Posterior cingulate gyrus (tissue), 11 donors: Measurements from ENCODE around the gene PDE1A.

ENCODE experiments used
- DNase-seq, 10 donors: peaks; one replicate each; pipeline versions ENCODE4 v3.0.0 to v3.0.0-alpha.2; 2020 to 2021; ENCODE audit warnings: mixed read lengths in 3 of 10
- intact Hi-C: fragments of 100-400 bp; cut with DNase I; formaldehyde crosslinking; loops from one replicate; pipeline ENCODE4 v1.15.1; 2023

Gene PDE1A

GRCh38 chr2:182359990-182360662 is 66.7 kb downstream of the PDE1A start:
- DNase-seq, result no peak
- intact Hi-C loops, result no loop called here

GRCh38 chr2:182359027-182359989 is 67.5 kb downstream of the PDE1A start:
- DNase-seq, result no peak
- intact Hi-C loops, result no loop called here

DNA sequence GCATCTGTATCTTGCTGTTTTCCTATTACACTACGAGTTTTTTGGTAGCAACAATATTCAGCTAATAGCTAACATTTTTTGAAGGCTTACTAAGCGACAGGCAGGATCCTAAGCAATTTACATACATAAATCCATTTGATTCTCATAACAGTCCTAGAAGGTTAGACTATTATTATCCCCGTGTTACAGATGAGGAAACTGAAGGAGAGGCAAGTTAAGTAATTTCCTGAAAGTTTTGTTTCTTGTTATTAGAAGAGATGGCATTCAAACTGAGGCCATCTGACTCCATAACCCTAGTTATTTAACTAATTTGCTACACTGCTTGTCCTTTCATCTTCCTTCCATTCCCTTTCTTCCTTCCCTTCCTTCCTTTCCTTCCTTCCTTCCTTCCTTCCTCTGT is 68.2 kb downstream of the PDE1A start:
- DNase-seq, result no peak
- intact Hi-C loops, result no loop called here

DNA sequence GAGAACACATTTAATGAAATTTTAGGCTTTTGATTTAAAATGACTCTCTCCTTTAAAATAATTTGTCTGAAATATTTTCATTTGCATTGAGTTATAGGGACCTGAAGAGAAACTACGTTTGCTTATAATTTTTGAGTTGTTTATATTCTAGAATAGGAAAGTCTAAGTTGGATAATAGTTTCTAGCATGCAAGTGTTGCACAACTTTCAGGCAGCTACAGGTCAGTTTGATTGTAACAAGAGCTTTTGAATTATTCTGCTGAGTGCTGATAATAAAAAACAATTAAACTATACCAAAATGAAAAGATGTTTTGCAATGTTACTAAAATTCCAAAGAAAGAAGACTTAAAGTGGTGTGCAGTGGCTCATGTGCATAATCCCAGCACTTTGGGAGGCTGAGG is 71.0 kb downstream of the PDE1A start:
- no peak for DNase-seq
- intact Hi-C loops, result no loop called here

GRCh38 chr2:182351427-182351826 is 75.4 kb downstream of the PDE1A start:
- intact Hi-C loops, result no loop called here

GRCh38 chr2:182349268-182349667 is 77.6 kb downstream of the PDE1A start:
- intact Hi-C loops, result no loop called here
- no peak for DNase-seq

More at GRCh38 chr2:182351427-182351826, 75.4 kb downstream of the PDE1A start:
- no peak for DNase-seq

DNA sequence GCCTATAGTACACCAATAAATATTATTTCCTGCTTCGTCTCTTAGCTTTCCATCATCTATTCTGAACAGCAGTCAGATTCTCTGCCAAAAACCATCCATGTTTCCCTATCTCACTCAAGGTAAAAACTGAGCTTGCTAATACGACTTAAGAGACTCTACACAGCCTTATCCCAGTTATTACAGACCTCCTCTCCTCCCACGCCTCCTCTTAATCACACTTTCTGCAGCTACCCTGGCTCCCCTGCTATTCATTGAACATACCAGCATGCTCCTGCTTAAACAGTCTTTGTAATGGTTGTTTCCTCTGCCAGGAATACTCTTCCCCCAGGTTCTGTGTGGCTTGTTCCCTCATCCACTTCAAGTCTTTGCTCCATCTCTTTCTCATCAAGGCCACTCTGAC is 81.5 kb downstream of the PDE1A start:
- intact Hi-C loops, result no loop called here
- DNase-seq, result no peak

DNA sequence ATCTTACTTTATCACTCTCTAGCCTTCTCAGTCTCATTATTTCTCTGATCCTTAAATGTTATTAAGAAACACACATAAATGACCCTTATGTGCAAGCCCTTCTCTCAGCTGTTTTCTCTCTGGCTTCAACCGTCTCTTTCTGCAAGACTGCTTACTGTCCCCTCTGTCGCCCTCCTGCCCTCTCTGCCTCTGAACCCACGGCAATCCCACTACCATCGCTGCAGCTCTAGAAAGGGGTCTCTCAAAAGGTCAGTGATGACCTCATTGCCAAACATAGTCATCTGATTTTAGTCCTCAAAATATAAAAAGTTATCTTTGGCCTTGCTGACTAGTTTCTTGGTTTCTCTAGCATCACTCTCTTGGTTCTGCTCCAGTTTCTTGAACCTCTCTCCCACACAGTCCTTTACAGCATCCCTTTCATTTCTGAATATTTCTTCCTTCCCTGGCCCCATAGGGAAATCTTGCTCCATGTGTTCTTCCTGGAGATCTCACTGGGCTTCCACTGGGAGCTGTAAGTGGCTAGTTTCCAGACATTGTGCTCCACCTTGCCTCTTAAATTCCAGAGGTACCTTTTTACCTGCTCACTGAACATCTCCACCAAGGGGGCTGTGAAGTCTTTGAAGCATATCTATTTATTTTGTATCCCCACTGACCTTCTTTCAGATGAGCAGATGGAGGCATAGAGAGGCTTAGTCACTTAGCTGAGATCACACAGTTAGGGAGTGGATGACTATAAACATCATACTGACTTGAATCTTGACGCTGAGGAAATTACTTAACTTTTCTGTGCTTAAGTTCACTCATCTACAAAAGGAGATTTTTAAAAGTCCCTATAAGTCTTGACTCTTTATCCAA is 96.2 kb downstream of the PDE1A start:
- intact Hi-C loops, result no loop called here

GRCh38 chr2:182324665-182325064 is 102.2 kb downstream of the PDE1A start:
- intact Hi-C loops, result no loop called here
- DNase-seq, result no peak

More for the DNA sequence above, 96.2 kb downstream of the PDE1A start:
- no peak for DNase-seq

DNA sequence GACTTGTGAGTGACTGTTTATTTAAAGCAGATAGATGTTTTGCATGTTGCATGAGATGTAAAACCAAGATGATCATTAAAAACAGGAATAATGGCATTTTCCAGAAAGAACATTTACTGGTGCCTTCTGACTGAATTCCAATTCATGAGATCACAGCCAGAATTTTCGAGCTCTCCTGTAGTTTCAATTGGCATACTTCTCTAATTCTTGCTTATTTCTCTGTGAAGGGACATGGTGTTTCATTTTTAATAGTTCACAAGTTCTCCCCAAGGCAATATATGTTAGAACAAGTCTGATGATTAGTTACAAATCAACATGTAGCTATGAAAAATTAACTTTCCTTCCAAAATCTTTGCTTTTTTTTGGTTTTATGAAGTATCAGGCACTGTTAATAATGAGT is 105.7 kb downstream of the PDE1A start:
- intact Hi-C loops, result no loop called here

GRCh38 chr2:182319556-182320505 is 107.0 kb downstream of the PDE1A start:
- no peak for DNase-seq
- intact Hi-C loops, result no loop called here

More for the DNA sequence above, 105.7 kb downstream of the PDE1A start:
- DNase-seq, result no peak

- DNase-seq, result peak in 1 of 10 donors; percentile 12
- intact Hi-C loops, result no loop called here
Measured at GRCh38 chr2:182318466-182319220, 108.2 kb downstream of the PDE1A start.

- DNase-seq, result no peak
- intact Hi-C loops, result no loop called here
Measured at GRCh38 chr2:182316950-182317349, 109.9 kb downstream of the PDE1A start.

- intact Hi-C loops, result no loop called here
- DNase-seq, result no peak
Measured at GRCh38 chr2:182302972-182303371, 123.9 kb downstream of the PDE1A start.

- intact Hi-C loops, result no loop called here
- DNase-seq, result no peak
Measured at GRCh38 chr2:182302174-182302573, 124.7 kb downstream of the PDE1A start.

GRCh38 chr2:182301093-182301492 is 125.7 kb downstream of the PDE1A start:
- DNase-seq, result no peak

DNA sequence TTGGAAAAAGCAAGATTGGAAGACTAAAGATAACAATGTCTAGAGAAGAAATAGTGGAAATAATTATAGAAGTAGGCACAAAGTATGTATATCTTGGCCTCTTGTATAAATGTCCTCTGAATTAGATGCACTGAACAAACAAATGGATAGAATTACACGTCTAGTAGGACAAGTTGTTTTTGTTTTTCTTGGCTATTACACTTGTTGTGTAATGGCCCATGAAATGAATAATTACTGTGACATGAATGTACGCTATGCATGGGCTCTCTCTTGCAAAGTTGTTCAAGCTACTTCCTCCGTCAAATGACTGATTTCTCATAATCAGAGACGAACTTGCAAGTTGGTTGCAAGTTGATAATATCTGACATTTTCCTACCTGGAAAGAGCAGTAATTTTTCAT is 126.2 kb downstream of the PDE1A start:
- intact Hi-C loops, result no loop called here
- DNase-seq, result no peak

More at GRCh38 chr2:182301093-182301492, 125.7 kb downstream of the PDE1A start:
- intact Hi-C loops, result no loop called here

DNA sequence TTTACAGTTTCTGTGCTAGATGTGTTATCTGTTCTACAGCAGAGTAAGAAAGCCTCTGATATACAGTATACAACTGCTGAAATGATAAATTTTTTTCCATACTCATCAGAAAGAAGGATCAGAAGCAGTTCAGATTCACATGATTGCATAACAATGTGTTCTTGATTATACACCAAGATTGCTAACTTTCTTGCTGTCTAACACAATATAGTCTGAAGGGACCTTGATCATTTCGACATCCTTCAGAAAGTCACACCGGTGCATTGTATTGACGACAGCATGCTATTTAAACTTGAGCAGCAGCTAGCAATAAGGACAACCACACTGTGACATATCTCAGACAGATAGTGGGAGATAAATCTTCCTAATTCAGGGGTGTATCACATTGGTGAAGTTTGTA is 127.2 kb downstream of the PDE1A start:
- intact Hi-C loops, result no loop called here
- DNase-seq, result no peak

DNA sequence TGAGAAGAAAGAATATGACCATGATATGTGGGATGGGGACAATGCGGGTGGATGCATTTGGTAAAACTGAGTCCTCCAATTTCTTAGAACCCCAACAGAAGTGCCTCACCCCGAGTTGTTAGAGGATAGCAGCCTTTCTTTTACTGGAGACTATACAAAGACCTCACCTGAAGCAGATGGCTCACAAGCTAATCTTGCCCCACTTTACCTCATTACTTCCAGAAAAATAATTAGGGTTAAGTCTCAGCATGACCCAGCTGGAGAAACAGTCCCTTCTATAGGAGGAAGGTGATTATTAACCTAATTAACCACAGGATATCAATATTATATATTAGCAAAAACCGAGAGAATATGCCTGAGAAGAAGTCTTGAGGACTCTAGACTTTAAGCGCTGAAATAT is 128.4 kb downstream of the PDE1A start:
- intact Hi-C loops, result no loop called here
- DNase-seq, result no peak
